T-cell (primary cell): ENCODE results near the gene KLF5. TPM values are rescaled to one million over a fixed set of nuclear protein-coding genes. Genes with fewer than 3 reads are reported as not detected.

Source experiments
- ATAC-seq, 4 experiments: fragments of 200-7000 bp in 3 of 4; fragments of 150-1000 bp in 1 of 4; cut with Tn5 transposase; replicated peaks in 1 of 4; 1 replicate in 3 of 4; 2 replicates in 1 of 4; pipeline ENCODE4 v1.10.0; 2021; ENCODE audit warnings: moderate library complexity in 3 of 4, mild to moderate bottlenecking in 2 of 4, moderate number of reproducible peaks in 1 of 4
- CTCF ChIA-PET, 2 donors: fragments of 300-600 bp; sonication (Branson Sonifier 250); formaldehyde crosslinking; loops; one replicate each; lab custom pipeline; 2022; ENCODE audit warnings: antibody characterized with exemption in 2 of 2; lab: Charles Lee
- POLR2A ChIA-PET, 2 donors: fragments of 300-600 bp; sonication (Branson Sonifier 250); formaldehyde crosslinking; loops; one replicate each; lab custom pipeline; 2022; ENCODE audit warnings: antibody characterized with exemption in 2 of 2; lab: Charles Lee
- DNase-seq, 35 experiments: peaks; one replicate each; pipeline versions ENCODE4 v3.0.0 to v3.0.0-alpha.2; 2013 to 2023
- H3K27ac ChIP-seq: one replicate; pipeline ENCODE4 v1.5.1; 2013; ENCODE audit warnings: low read length
- H3K27me3 ChIP-seq, 2 experiments: replicated peaks in 1 of 2; 1 replicate in 1 of 2; 2 replicates in 1 of 2; pipeline versions ENCODE4 v1.6.1 to v1.7.0; 2013; ENCODE audit warnings: low read length in 1 of 2, mixed read lengths in 1 of 2; ENCODE audit not compliant: control insufficient read depth in 2 of 2, insufficient read depth in 2 of 2; ENCODE audit errors: extremely low read depth in 1 of 2
- H3K36me3 ChIP-seq, 2 donors: 1 replicate in 1 of 2; 2 replicates in 1 of 2; pipeline versions ENCODE4 v1.6.1 to v1.7.0; 2013; ENCODE audit warnings: low read length in 1 of 2; ENCODE audit not compliant: control insufficient read depth in 2 of 2, insufficient read depth in 1 of 2; ENCODE audit errors: extremely low read depth in 1 of 2
- H3K4me1 ChIP-seq, 2 experiments: 1 replicate in 1 of 2; 2 replicates in 1 of 2; pipeline versions ENCODE4 v1.6.1 to v1.7.0; 2013; ENCODE audit warnings: low read length in 2 of 2, mixed read lengths in 1 of 2; ENCODE audit not compliant: insufficient read depth in 2 of 2, control insufficient read depth in 1 of 2; ENCODE audit errors: extremely low read depth in 1 of 2
- H3K4me3 ChIP-seq, 2 donors: 1 replicate in 1 of 2; 2 replicates in 1 of 2; pipeline versions ENCODE4 v1.5.1 to v1.7.0; 2013; ENCODE audit warnings: mild to moderate bottlenecking in 2 of 2, low read length in 1 of 2, moderate library complexity in 1 of 2; ENCODE audit not compliant: control insufficient read depth in 1 of 2; ENCODE audit errors: extremely low read depth in 1 of 2
- H3K9me3 ChIP-seq: 2 replicates; pipeline ENCODE4 v1.7.0; 2013
- H3K27ac Mint-ChIP-seq, 2 donors: one replicate each; pipeline ENCODE4 v1.8.0; 2020 to 2021; ENCODE audit warnings: mild to moderate bottlenecking in 2 of 2, mixed read lengths in 2 of 2
- H3K27me3 Mint-ChIP-seq, 2 donors: one replicate each; pipeline ENCODE4 v1.8.0; 2021 to 2022; ENCODE audit warnings: mixed read lengths in 2 of 2
- H3K36me3 Mint-ChIP-seq: one replicate; pipeline ENCODE4 v1.8.0; 2021; ENCODE audit warnings: mixed read lengths
- H3K4me1 Mint-ChIP-seq, 3 donors: one replicate each; pipeline ENCODE4 v1.8.0; 2020 to 2022; ENCODE audit warnings: mixed read lengths in 3 of 3, mild to moderate bottlenecking in 1 of 3
- H3K4me3 Mint-ChIP-seq, 3 donors: one replicate each; pipeline ENCODE4 v1.8.0; 2020 to 2022; ENCODE audit warnings: mild to moderate bottlenecking in 3 of 3, mixed read lengths in 3 of 3, moderate library complexity in 3 of 3
- H3K9me3 Mint-ChIP-seq, 3 donors: one replicate each; pipeline ENCODE4 v1.8.0; 2020 to 2022; ENCODE audit warnings: mixed read lengths in 3 of 3
- WGBS: methylation state at CpG from one replicate; pipeline ENCODE4 v1.1.5; 2013; ENCODE audit warnings: missing lambda C conversion rate; ENCODE audit not compliant: insufficient coverage; 5-methylcytosine and 5-hydroxymethylcytosine counted together
- total RNA-seq, 35 experiments: library from RNA in 6 of 35; stranded (reverse) in 6 of 35; fragments of 120-200 nt in 1 of 35; gene quantifications; one replicate each; pipeline versions ENCODE4 v1.2.1 to v1.2.4 and lab custom pipeline; 2013 to 2026

KLF5 gene
- total RNA-seq, 5 donors from 2014 or later (not counting 1 experiment from before 2014, with no cell fraction given) = 2.5 to 6.2 (median 4.3) TPM

DNA sequence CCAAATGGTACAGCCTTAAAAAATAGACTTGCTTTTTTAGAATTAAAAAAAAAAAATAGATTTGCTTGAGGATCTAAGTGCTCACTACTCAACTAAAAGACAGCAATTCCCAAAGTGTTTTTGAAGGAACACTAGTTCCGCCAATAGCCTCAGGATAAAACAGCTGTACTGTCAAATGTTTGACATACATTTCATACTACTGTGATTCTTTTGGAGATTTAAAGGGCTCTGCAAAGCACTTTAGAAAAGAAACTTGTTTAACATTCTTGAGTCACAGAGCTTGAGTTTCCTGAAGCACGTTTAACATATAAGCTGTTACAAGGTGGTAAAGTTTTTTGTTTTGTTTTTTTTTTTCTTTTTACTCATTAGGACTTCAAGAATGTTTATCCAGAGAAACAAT is 23.1 kb upstream of the KLF5 start:
- Mint-ChIP-seq H3K27ac (no peak overlapping the region), H3K36me3 (no peaks in the 10 kb centered on the region), H3K4me3 (no peak overlapping the region), H3K9me3 (no peaks in the 10 kb centered on the region), H3K27me3 (no peaks in the 10 kb centered on the region), H3K4me1 (no peaks in the 10 kb centered on the region)
- ChIA-PET CTCF (interaction anchor here in 1 of 2 donors (0.6 kb wide), 1 partner anchor 226 kb away, joined by 3 read pairs; no protein-coding TSS in a partner anchor), POLR2A (interaction anchor here in 1 of 2 donors (0.7 kb wide), 1 partner anchor 69 kb away, joined by 4 read pairs; no protein-coding TSS in a partner anchor)
- no peaks in the 10 kb centered on the region for H3K9me3 ChIP-seq
- ATAC-seq (no peak), DNase-seq (no peak)
- no peak overlapping the region for H3K4me3 ChIP-seq
- WGBS = no CpG with 5 or more reads among the region's 2 CpGs
- no peaks in the 10 kb centered on the region for H3K36me3 ChIP-seq
- no peaks in the 10 kb centered on the region for H3K27me3 ChIP-seq
- no peaks in the 10 kb centered on the region for H3K4me1 ChIP-seq
- no peak overlapping the region for H3K27ac ChIP-seq

DNA sequence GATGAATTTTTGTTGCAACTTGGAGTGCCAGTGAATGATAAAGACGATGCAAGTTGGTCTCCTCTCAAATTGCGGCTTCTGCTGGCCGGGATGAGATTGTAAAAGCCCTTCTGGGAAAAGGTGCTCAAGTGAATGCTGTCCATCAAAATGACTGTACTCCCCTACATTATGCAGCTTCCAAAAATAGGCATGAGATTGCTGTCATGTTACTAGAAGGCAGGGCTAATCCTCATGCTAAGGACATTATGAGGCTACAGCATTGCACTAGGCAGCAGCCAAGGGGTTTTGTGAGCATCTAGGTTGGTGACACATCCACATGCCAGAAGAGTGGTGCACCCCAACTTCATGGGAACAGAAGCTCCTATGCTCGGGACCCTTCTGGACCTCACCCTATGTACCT is 22.2 kb upstream of the KLF5 start:
- no peak overlapping the region for H3K27ac ChIP-seq
- POLR2A ChIA-PET = no interaction called here
- no peak overlapping the region for H3K4me3 ChIP-seq
- Mint-ChIP-seq H3K4me1 (no peaks in the 10 kb centered on the region), H3K27ac (no peak overlapping the region), H3K27me3 (no peaks in the 10 kb centered on the region), H3K36me3 (no peaks in the 10 kb centered on the region), H3K4me3 (no peak overlapping the region), H3K9me3 (no peaks in the 10 kb centered on the region)
- H3K4me1 ChIP-seq = no peaks in the 10 kb centered on the region
- no peaks in the 10 kb centered on the region for H3K27me3 ChIP-seq
- H3K9me3 ChIP-seq = no peaks in the 10 kb centered on the region
- no peak for DNase-seq
- H3K36me3 ChIP-seq = no peaks in the 10 kb centered on the region
- CTCF ChIA-PET = no interaction called here
- no CpG with 5 or more reads among the region's 4 CpGs for WGBS
- ATAC-seq = no peak

DNA sequence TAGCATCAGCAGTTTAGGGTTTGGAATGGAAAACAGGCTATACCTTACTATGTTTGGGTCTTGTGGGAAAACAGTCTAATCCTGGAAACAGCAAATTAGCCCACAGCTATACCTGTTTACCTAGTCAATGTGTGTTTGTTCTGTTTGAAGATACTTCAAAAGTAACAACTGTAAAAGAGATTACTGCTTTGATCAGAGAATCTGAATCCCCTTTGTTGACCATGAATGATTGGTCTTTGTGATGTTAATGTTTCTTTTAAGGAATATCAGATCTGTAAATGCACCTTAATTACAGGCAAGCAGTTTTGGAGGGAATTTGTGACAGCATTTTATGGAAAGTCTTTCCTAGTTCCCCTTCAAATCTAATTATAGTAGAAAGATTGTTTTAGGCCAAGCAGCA is 20.7 kb upstream of the KLF5 start:
- no peak overlapping the region for H3K27ac Mint-ChIP-seq
- DNase-seq (no peak), ATAC-seq (no peak)
- no peaks in the 10 kb centered on the region for H3K4me1 Mint-ChIP-seq
- Histone ChIP-seq H3K9me3 (no peaks in the 10 kb centered on the region), H3K4me3 (no peak overlapping the region), H3K27ac (no peak overlapping the region), H3K36me3 (no peaks in the 10 kb centered on the region), H3K27me3 (no peaks in the 10 kb centered on the region), H3K4me1 (no peaks in the 10 kb centered on the region)
- H3K27me3 Mint-ChIP-seq = no peaks in the 10 kb centered on the region
- no peaks in the 10 kb centered on the region for H3K9me3 Mint-ChIP-seq
- ChIA-PET CTCF (no interaction called here), POLR2A (no interaction called here)
- H3K36me3 Mint-ChIP-seq = no peaks in the 10 kb centered on the region
- no peak overlapping the region for H3K4me3 Mint-ChIP-seq

DNA sequence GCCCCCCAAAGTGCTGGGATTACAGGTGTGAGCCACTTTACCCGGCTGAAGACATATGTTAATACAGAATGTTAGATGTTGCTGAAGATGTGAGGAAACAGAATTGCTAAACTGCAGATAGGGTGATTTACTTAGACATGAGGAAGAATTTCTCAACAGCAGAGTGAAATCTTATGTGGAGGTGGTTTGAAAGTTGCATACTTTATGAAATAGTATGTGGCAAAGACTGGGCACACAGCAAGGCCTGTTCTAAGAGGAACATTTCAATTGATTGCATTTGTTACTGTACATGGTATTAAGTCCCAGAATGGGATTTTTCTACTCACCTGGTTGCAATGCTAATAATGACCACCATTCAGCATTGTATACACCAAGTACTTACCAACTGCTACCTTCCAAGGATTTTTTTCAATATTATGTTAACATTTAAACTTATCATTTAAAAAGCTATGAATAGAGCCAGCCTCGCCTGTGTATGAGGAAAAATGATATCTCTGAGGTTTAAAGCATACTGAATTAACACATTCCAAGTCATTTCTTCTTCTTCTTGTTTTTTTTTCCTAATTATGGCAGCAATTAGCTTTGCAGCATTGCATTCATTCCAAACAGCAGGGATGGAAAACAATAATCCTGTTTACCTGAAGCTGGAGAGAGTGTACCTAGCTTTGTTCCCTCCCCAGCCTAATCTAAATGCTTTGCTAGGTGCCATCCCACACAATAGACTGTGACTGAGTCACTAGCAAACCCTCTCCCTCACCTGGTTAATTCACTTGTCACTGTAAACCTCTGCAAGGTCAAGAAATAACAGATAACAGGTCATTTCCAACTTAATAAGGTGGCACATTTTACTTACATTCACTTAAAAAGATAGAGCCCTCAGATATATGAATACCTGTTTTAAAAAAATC is 19.4 kb upstream of the KLF5 start:
- no peaks in the 10 kb centered on the region for H3K27me3 ChIP-seq
- WGBS = 100% methylated on average over 1 of the region's 2 CpGs
- H3K27ac Mint-ChIP-seq = no peak overlapping the region
- no peak for ATAC-seq
- H3K4me1 Mint-ChIP-seq = no peaks in the 10 kb centered on the region
- H3K4me1 ChIP-seq = no peaks in the 10 kb centered on the region
- H3K4me3 Mint-ChIP-seq = no peak overlapping the region
- no peaks in the 10 kb centered on the region for H3K27me3 Mint-ChIP-seq
- H3K27ac ChIP-seq = no peak overlapping the region
- no peaks in the 10 kb centered on the region for H3K9me3 ChIP-seq
- ChIA-PET POLR2A (no interaction called here), CTCF (interaction anchor here in 1 of 2 donors (0.7 kb wide), 1 partner anchor 1950 kb away, joined by 3 read pairs; no protein-coding TSS in a partner anchor)
- H3K36me3 ChIP-seq = no peaks in the 10 kb centered on the region
- no peaks in the 10 kb centered on the region for H3K9me3 Mint-ChIP-seq
- H3K36me3 Mint-ChIP-seq = no peaks in the 10 kb centered on the region
- DNase-seq = no peak
- H3K4me3 ChIP-seq = no peak overlapping the region

DNA sequence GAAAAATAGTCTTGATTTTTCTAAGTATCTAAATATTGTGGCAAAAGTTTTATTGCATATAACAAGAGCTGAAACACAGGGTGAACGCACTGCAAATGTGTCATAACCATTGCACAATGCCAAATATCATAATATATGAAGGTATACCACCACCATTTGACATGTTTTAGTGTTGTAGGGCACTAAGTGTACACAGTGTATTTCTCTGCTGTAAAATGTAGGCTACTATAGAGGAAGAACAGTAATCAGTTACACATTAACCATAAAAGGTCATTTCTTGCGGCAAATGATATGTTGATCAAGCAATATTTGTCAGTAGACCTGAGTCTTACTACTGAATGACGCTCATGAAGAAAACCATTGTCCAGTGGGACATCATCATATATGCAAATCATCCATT is 18.3 kb upstream of the KLF5 start:
- peaks cover 0 to 3% of the 10 kb centered on the region in 2 donors for H3K27me3 Mint-ChIP-seq
- H3K27ac ChIP-seq = no peak overlapping the region
- no peak overlapping the region for H3K4me3 ChIP-seq
- H3K4me1 Mint-ChIP-seq = no peaks in the 10 kb centered on the region
- no CpG with 5 or more reads among the region's 3 CpGs for whole genome bisulfite sequencing
- no peak overlapping the region for H3K27ac Mint-ChIP-seq
- no peaks in the 10 kb centered on the region for H3K9me3 Mint-ChIP-seq
- POLR2A ChIA-PET = interaction anchor here in 1 of 2 donors (0.7 kb wide), 1 partner anchor 13 kb away, joined by 4 read pairs; no protein-coding TSS in a partner anchor
- no peaks in the 10 kb centered on the region for H3K9me3 ChIP-seq
- no peak overlapping the region for H3K4me3 Mint-ChIP-seq
- H3K36me3 ChIP-seq = no peaks in the 10 kb centered on the region
- H3K27me3 ChIP-seq = no peaks in the 10 kb centered on the region
- no peak for ATAC-seq
- no peak for DNase-seq
- CTCF ChIA-PET = no interaction called here
- H3K4me1 ChIP-seq = no peaks in the 10 kb centered on the region
- H3K36me3 Mint-ChIP-seq = no peaks in the 10 kb centered on the region

DNA sequence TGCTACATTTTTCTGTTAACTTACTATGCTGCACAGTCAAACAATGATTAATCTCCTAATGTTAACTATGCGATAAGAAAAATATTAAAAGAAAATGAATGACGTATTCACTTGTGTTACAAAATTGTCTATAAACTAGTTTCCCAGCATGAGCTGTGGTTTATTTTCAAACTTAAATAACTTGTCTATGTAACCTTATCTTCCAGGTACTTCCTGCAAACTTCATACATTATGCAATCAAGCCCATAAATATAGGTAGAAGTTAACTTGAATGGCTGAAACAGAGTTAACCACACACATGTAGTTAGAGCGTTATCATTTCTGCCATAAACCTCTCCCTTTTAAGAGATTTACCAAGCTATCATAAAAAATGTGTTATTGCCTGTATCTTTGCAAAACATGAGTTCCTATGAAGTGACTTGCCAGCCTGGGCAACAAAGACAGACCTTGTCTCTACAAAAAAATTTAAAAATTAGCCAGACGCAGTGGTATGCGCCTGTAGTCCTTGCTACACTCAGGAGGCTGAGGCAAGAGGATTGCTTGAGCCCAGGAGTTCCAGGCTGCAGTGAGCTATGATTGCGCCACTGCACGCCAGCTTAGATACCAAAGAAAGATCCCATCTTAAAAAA is 17.7 kb upstream of the KLF5 start:
- H3K27ac Mint-ChIP-seq = no peak overlapping the region
- H3K27me3 ChIP-seq = no peaks in the 10 kb centered on the region
- H3K4me1 ChIP-seq = no peaks in the 10 kb centered on the region
- H3K4me3 Mint-ChIP-seq = no peak overlapping the region
- no peak for ATAC-seq
- DNase-seq = no peak
- H3K36me3 Mint-ChIP-seq = no peaks in the 10 kb centered on the region
- H3K36me3 ChIP-seq = no peaks in the 10 kb centered on the region
- H3K9me3 Mint-ChIP-seq = no peaks in the 10 kb centered on the region
- H3K27me3 Mint-ChIP-seq = peaks cover 0 to 4% of the 10 kb centered on the region in 2 donors
- no peaks in the 10 kb centered on the region for H3K9me3 ChIP-seq
- H3K4me3 ChIP-seq = no peak overlapping the region
- H3K4me1 Mint-ChIP-seq = no peaks in the 10 kb centered on the region
- ChIA-PET POLR2A (interaction anchor here (0.6 to 0.7 kb wide), 2 partner anchors 14 to 596 kb away, joined by 3 to 4 read pairs; no protein-coding TSS in a partner anchor), CTCF (interaction anchor here in 1 of 2 donors (0.6 kb wide), 1 partner anchor 224 kb away, joined by 5 read pairs; no protein-coding TSS in a partner anchor)
- no peak overlapping the region for H3K27ac ChIP-seq
- 85% methylated on average over 4 of the region's 7 CpGs for WGBS
